ENCODE results near the gene MTF1.

The MTF1 gene

DNA sequence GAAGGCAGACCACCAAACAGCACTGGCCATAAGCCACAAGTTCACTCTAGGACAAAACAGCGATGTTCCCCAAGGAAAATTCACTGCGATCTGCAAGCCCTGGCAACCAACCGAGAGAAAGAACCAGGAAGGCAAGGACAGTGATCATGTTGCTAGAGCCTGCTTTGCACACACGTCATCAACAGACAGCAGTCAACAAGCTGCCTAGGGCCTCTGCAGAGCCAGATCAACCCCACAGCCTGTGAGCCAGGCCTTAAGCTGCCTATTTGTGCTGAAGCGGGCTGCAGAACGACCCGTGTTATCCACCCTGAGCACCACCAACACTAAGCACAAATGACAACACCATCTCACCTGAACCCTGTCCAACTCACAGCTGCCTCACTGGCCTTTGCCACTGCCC, 45.1 kb downstream of the MTF1 start:
- POLR2A ChIA-PET, result no interaction called here
- no peaks in the 10 kb centered on the region for H3K9me3 ChIP-seq (ENCODE audit: control insufficient read depth, insufficient read depth, low read depth, low read length)
- H3K4me1 ChIP-seq (ENCODE audit: control insufficient read depth, insufficient read depth, low read length), result peaks cover 1% of the 10 kb centered on the region; the same call in 1 of the 2 replicates
- CTCF ChIA-PET, result no interaction called here
- no peak for TF ChIP-seq ZNF16 (tag by site-specific recombination; IDR thresholded peaks at IDR 0.05; ENCODE audit: low read depth)
- no peak for TF ChIP-seq ZNF37A (tag by site-specific recombination; IDR thresholded peaks at IDR 0.05)
- no peak for TF ChIP-seq ZNF610 (tag by site-specific recombination; IDR thresholded peaks at IDR 0.05; ENCODE audit: borderline replicate concordance)
- peak; percentile 62 for TF ChIP-seq ZNF600 (tag by site-specific recombination; IDR thresholded peaks at IDR 0.05)
- TF ChIP-seq TRIM28 (IDR thresholded peaks at IDR 0.05; ENCODE audit: borderline replicate concordance, low read length), result no peak
- TF ChIP-seq ZNF174 (tag by site-specific recombination; IDR thresholded peaks at IDR 0.05), result no peak
- H3K27ac ChIP-seq (ENCODE audit: extremely low read depth, low read depth, low read length), result no peak overlapping the region
- H3K4me3 ChIP-seq (ENCODE audit: low read depth, low read length), result no peak overlapping the region
- peaks cover 6 to 73% of the 10 kb centered on the region in 2 experiments; a peak in 2 of 3 replicates for H3K36me3 ChIP-seq (ENCODE audit: control insufficient read depth in 2 of 2, insufficient read depth in 1 of 2, low read length in 2 of 2)

DNA sequence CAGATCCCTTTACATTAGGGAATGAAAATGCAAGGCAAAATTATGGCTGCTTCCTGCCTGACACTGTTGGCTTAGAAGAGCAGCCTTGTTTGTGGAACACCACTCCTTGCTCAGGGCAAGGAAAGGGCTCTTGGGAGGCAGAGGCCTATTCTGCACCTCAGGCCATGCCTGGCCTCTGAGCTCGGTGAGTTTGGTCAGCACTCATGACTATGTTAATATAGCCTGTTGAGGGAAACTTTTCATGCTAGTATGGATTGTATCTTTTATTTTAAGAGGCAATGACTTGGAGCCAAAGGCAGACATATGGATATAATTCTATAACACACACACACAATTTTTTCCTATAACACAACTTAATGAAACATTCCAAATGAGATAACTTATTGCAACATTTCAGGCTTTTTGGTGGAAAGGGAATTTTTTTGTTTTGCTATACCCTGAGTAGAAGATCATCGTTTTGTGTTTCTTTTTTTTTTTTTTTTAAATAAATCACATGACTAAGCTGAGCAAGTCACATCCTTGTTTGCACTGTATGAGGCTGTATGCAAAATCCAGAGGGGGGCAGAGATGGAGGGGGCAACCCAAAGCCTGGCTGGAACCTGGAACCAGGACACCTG, 45.8 kb downstream of the MTF1 start:
- Histone ChIP-seq H3K36me3 (ENCODE audit: control insufficient read depth in 2 of 2, insufficient read depth in 1 of 2, low read length in 2 of 2) (peaks cover 6 to 68% of the 10 kb centered on the region in 2 experiments; a peak in 2 of 3 replicates), H3K27ac (ENCODE audit: extremely low read depth, low read depth, low read length) (no peak overlapping the region), H3K4me1 (ENCODE audit: control insufficient read depth, insufficient read depth, low read length) (peaks cover 3% of the 10 kb centered on the region; the same call in 1 of the 2 replicates), H3K4me3 (ENCODE audit: low read depth, low read length) (no peak overlapping the region), H3K9me3 (ENCODE audit: control insufficient read depth, insufficient read depth, low read depth, low read length) (no peaks in the 10 kb centered on the region)
- CTCF ChIA-PET, result no interaction called here
- POLR2A ChIA-PET, result no interaction called here
- TF ChIP-seq, protein P1, sequence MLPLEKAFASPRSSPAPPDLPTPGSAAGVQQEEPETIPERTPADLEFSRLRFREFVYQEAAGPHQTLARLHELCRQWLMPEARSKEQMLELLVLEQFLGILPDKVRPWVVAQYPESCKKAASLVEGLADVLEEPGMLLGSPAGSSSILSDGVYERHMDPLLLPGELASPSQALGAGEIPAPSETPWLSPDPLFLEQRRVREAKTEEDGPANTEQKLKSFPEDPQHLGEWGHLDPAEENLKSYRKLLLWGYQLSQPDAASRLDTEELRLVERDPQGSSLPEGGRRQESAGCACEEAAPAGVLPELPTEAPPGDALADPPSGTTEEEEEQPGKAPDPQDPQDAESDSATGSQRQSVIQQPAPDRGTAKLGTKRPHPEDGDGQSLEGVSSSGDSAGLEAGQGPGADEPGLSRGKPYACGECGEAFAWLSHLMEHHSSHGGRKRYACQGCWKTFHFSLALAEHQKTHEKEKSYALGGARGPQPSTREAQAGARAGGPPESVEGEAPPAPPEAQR (tag by site-specific recombination; IDR thresholded peaks at IDR 0.05), result no peak

DNA sequence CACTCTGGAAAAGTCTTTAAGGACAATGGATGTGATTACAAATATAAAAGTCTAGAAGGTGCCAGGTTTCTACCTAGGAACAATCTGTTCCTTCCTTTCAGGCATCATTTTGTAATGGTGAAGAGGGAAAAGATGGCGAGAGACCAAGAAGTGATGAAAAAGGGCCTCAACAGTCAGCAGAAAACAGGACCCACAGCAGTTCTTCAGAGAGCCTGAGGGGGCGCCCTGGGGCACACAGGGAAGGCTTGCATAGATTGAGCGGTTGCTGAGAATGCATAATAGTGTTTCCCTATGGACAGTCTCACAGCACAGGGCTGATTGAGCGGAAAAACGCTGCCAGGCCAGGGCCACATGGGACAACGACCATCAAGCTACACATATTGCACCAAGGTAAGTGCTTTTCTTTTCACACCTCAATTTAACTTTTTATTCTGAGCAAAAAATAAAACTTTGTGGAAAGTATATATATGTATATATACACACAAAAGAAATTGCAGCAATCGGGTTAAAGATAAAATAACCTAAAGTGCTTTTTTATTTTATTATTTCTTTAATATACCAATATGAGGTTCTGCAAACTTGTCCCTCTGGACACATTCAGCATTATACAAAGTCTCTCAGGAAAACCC, 48.3 kb downstream of the MTF1 start:
- ChIA-PET CTCF (interaction anchor here (0.8 to 2.0 kb wide), 5 partner anchors 9 to 48 kb away, joined by 3 to 10 read pairs (median 5); partner anchors contain the start of gene MTF1), POLR2A (no interaction called here)
- no peak overlapping the region for H3K27ac ChIP-seq (ENCODE audit: extremely low read depth, low read depth, low read length)
- peaks cover 3% of the 10 kb centered on the region; the same call in 1 of the 2 replicates for H3K4me1 ChIP-seq (ENCODE audit: control insufficient read depth, insufficient read depth, low read length)
- TF ChIP-seq YY2 (tag by site-specific recombination; IDR thresholded peaks at IDR 0.05), result 0 out of 2 replicates have a peak, but pooled peaks have one; percentile 23
- TF ChIP-seq, protein P2, sequence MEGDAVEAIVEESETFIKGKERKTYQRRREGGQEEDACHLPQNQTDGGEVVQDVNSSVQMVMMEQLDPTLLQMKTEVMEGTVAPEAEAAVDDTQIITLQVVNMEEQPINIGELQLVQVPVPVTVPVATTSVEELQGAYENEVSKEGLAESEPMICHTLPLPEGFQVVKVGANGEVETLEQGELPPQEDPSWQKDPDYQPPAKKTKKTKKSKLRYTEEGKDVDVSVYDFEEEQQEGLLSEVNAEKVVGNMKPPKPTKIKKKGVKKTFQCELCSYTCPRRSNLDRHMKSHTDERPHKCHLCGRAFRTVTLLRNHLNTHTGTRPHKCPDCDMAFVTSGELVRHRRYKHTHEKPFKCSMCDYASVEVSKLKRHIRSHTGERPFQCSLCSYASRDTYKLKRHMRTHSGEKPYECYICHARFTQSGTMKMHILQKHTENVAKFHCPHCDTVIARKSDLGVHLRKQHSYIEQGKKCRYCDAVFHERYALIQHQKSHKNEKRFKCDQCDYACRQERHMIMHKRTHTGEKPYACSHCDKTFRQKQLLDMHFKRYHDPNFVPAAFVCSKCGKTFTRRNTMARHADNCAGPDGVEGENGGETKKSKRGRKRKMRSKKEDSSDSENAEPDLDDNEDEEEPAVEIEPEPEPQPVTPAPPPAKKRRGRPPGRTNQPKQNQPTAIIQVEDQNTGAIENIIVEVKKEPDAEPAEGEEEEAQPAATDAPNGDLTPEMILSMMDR (tag by site-specific recombination; IDR thresholded peaks at IDR 0.05), result peak; percentile 67
- TF ChIP-seq ZNF660 (tag by site-specific recombination; IDR thresholded peaks at IDR 0.05), result peak; percentile 58
- TF ChIP-seq TRIM28 (IDR thresholded peaks at IDR 0.05; ENCODE audit: borderline replicate concordance, low read length), result peak; percentile 82
- TF ChIP-seq, protein P3, sequence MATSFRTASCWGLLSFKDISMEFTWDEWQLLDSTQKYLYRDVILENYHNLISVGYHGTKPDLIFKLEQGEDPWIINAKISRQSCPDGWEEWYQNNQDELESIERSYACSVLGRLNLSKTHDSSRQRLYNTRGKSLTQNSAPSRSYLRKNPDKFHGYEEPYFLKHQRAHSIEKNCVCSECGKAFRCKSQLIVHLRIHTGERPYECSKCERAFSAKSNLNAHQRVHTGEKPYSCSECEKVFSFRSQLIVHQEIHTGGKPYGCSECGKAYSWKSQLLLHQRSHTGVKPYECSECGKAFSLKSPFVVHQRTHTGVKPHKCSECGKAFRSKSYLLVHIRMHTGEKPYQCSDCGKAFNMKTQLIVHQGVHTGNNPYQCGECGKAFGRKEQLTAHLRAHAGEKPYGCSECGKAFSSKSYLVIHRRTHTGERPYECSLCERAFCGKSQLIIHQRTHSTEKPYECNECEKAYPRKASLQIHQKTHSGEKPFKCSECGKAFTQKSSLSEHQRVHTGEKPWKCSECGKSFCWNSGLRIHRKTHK (tag by site-specific recombination; IDR thresholded peaks at IDR 0.05), result no peak
- peak; percentile 12; the same call in 1 of the 2 replicates for TF ChIP-seq KLF10 (tag by site-specific recombination; IDR thresholded peaks at IDR 0.05)
- no peak for TF ChIP-seq ZNF560 (tag by site-specific recombination; IDR thresholded peaks at IDR 0.05; ENCODE audit: borderline replicate concordance)
- TF ChIP-seq ZNF610 (tag by site-specific recombination; IDR thresholded peaks at IDR 0.05; ENCODE audit: borderline replicate concordance), result peak; percentile 69; the same call in 1 of the 2 replicates
- peak; percentile 73 for TF ChIP-seq ZNF335 (tag by site-specific recombination; conservative IDR thresholded peaks at IDR 0.05)
- peak; percentile 75 for TF ChIP-seq ZBTB17 (tag by site-specific recombination; IDR thresholded peaks at IDR 0.05)
- 0 out of 2 replicates have a peak, but pooled peaks have one; percentile 19 for TF ChIP-seq ZBTB8A (tag by site-specific recombination; IDR thresholded peaks at IDR 0.05)
- TF ChIP-seq MZF1 (tag by site-specific recombination; IDR thresholded peaks at IDR 0.05; ENCODE audit: borderline replicate concordance), result no peak
- H3K4me3 ChIP-seq (ENCODE audit: low read depth, low read length), result no peak overlapping the region
- no peaks in the 10 kb centered on the region for H3K9me3 ChIP-seq (ENCODE audit: control insufficient read depth, insufficient read depth, low read depth, low read length)
- H3K36me3 ChIP-seq (ENCODE audit: control insufficient read depth in 2 of 2, insufficient read depth in 1 of 2, low read length in 2 of 2), result peaks cover 6 to 58% of the 10 kb centered on the region in 2 experiments; a peak in 2 of 3 replicates
